ENCODE measurements around the gene PLCL2.

PLCL2 gene

GRCh38 chr3:17006132-17006852 lies 121.5 kb downstream of the PLCL2 start:
- H3K27me3 ChIP-seq (ENCODE audit: low read depth, low read length): no peaks in the 10 kb centered on the region
- TF ChIP-seq CTCF (IDR thresholded peaks at IDR 0.05; ENCODE audit: low read depth, low read length) (no peak), EZH2phosphoT487 (IDR thresholded peaks at IDR 0.05; ENCODE audit: low read depth) (no peak)

GRCh38 chr3:17007284-17007683 lies 122.5 kb downstream of the PLCL2 start:
- Histone ChIP-seq H3K9me3 (ENCODE audit: insufficient read depth, low read length) (no peaks in the 10 kb centered on the region), H4K20me1 (ENCODE audit: insufficient read depth, low read length) (no peaks in the 10 kb centered on the region), H3K4me3 (ENCODE audit: low read length) (no peak overlapping the region), H3K4me2 (ENCODE audit: low read length) (no peak overlapping the region), H2AFZ (ENCODE audit: low read depth, low read length) (no peak overlapping the region), H3K27me3 (ENCODE audit: low read depth, low read length) (no peaks in the 10 kb centered on the region), H3K4me1 (ENCODE audit: low read length) (peaks cover 3% of the 10 kb centered on the region; the same call in 1 of the 2 replicates), H3K79me2 (ENCODE audit: low read length) (peaks cover 8% of the 10 kb centered on the region; the same call in 1 of the 2 replicates), H3K9ac (ENCODE audit: low read length) (no peak overlapping the region), H3K36me3 (replicated peaks; ENCODE audit: low read depth, low read length) (peaks cover 5% of the 10 kb centered on the region), H3K27ac (ENCODE audit: low read length) (no peak overlapping the region)
- TF ChIP-seq CTCF (IDR thresholded peaks at IDR 0.05; ENCODE audit: low read depth, low read length) (no peak), EZH2phosphoT487 (IDR thresholded peaks at IDR 0.05; ENCODE audit: low read depth) (no peak)

More at GRCh38 chr3:17006132-17006852, 121.5 kb downstream of the PLCL2 start:
- H3K79me2 ChIP-seq (ENCODE audit: low read length): peaks cover 8% of the 10 kb centered on the region; the same call in 1 of the 2 replicates
- H3K9me3 ChIP-seq (ENCODE audit: insufficient read depth, low read length): no peaks in the 10 kb centered on the region
- H3K36me3 ChIP-seq (replicated peaks; ENCODE audit: low read depth, low read length): peaks cover 4% of the 10 kb centered on the region
- no peak overlapping the region for H2AFZ ChIP-seq (ENCODE audit: low read depth, low read length)
- H3K4me3 ChIP-seq (ENCODE audit: low read length): no peak overlapping the region
- no peaks in the 10 kb centered on the region for H4K20me1 ChIP-seq (ENCODE audit: insufficient read depth, low read length)
- H3K4me1 ChIP-seq (ENCODE audit: low read length): peaks cover 3% of the 10 kb centered on the region; the same call in 1 of the 2 replicates
- no peak overlapping the region for H3K9ac ChIP-seq (ENCODE audit: low read length)
- H3K4me2 ChIP-seq (ENCODE audit: low read length): no peak overlapping the region
- H3K27ac ChIP-seq (ENCODE audit: low read length): no peak overlapping the region

GRCh38 chr3:17009826-17010225 lies 125.1 kb downstream of the PLCL2 start:
- Histone ChIP-seq H3K27ac (ENCODE audit: low read length) (no peak overlapping the region), H4K20me1 (ENCODE audit: insufficient read depth, low read length) (no peaks in the 10 kb centered on the region), H3K4me3 (ENCODE audit: low read length) (no peak overlapping the region), H2AFZ (ENCODE audit: low read depth, low read length) (no peak overlapping the region), H3K4me2 (ENCODE audit: low read length) (no peak overlapping the region), H3K27me3 (ENCODE audit: low read depth, low read length) (no peaks in the 10 kb centered on the region), H3K79me2 (ENCODE audit: low read length) (0 out of 2 replicates have a peak, but pooled peaks cover 5% of the 10 kb centered on the region), H3K4me1 (ENCODE audit: low read length) (peaks cover 16% of the 10 kb centered on the region), H3K9me3 (ENCODE audit: insufficient read depth, low read length) (no peaks in the 10 kb centered on the region), H3K9ac (ENCODE audit: low read length) (no peak overlapping the region), H3K36me3 (replicated peaks; ENCODE audit: low read depth, low read length) (peaks cover 5% of the 10 kb centered on the region)
- TF ChIP-seq CTCF (IDR thresholded peaks at IDR 0.05; ENCODE audit: low read depth, low read length): no peak
- no peak for TF ChIP-seq EZH2phosphoT487 (IDR thresholded peaks at IDR 0.05; ENCODE audit: low read depth)

GRCh38 chr3:17011728-17012338 lies 127.1 kb downstream of the PLCL2 start:
- H3K4me3 ChIP-seq (ENCODE audit: low read length): no peak overlapping the region
- H3K79me2 ChIP-seq (ENCODE audit: low read length): no peaks in the 10 kb centered on the region
- no peak overlapping the region for H3K27ac ChIP-seq (ENCODE audit: low read length)
- no peaks in the 10 kb centered on the region for H3K9me3 ChIP-seq (ENCODE audit: insufficient read depth, low read length)
- no peak overlapping the region for H3K4me2 ChIP-seq (ENCODE audit: low read length)
- no peak overlapping the region for H2AFZ ChIP-seq (ENCODE audit: low read depth, low read length)
- H4K20me1 ChIP-seq (ENCODE audit: insufficient read depth, low read length): no peaks in the 10 kb centered on the region
- peaks cover 5% of the 10 kb centered on the region for H3K36me3 ChIP-seq (replicated peaks; ENCODE audit: low read depth, low read length)
- H3K4me1 ChIP-seq (ENCODE audit: low read length): peaks cover 16% of the 10 kb centered on the region
- no peak overlapping the region for H3K9ac ChIP-seq (ENCODE audit: low read length)
- TF ChIP-seq EZH2phosphoT487 (IDR thresholded peaks at IDR 0.05; ENCODE audit: low read depth): no peak
- no peaks in the 10 kb centered on the region for H3K27me3 ChIP-seq (ENCODE audit: low read depth, low read length)
